Small intestine (tissue), 7 donors: ENCODE data around the gene RIMBP2. TPM values are rescaled to one million over a fixed set of nuclear protein-coding genes. Genes with fewer than 3 reads are reported as not detected.

Experiments used
- DNase-seq, 2 donors: peaks; one replicate each; pipeline versions ENCODE4 v3.0.0 to v3.0.0-alpha.2; 2013
- FAIRE-seq: peaks from 2 replicates; lab custom pipeline; 2012; peaks lifted over from hg19 to GRCh38; lab: Jason Lieb, UNC
- H3K27ac ChIP-seq, 3 donors: one replicate each; pipeline ENCODE4 v1.5.1; 2013; ENCODE audit warnings: low read length in 2 of 3, mild to moderate bottlenecking in 2 of 3, control low read depth in 1 of 3, inconsistent platforms in 1 of 3, low read depth in 1 of 3, moderate library complexity in 1 of 3
- H3K27me3 ChIP-seq, 3 donors: one replicate each; pipeline ENCODE4 v1.6.1; 2013; ENCODE audit warnings: low read length in 3 of 3, inconsistent platforms in 1 of 3; ENCODE audit not compliant: control insufficient read depth in 3 of 3, insufficient read depth in 3 of 3
- H3K36me3 ChIP-seq, 3 donors: one replicate each; pipeline ENCODE4 v1.6.1; 2013; ENCODE audit warnings: low read length in 3 of 3, inconsistent platforms in 1 of 3, low read depth in 1 of 3, mild to moderate bottlenecking in 1 of 3, moderate library complexity in 1 of 3; ENCODE audit not compliant: control insufficient read depth in 3 of 3, insufficient read depth in 2 of 3
- H3K4me1 ChIP-seq, 3 donors: one replicate each; pipeline ENCODE4 v1.6.1; 2013; ENCODE audit warnings: low read length in 2 of 3, inconsistent platforms in 1 of 3, low read depth in 1 of 3, mild to moderate bottlenecking in 1 of 3, moderate library complexity in 1 of 3; ENCODE audit not compliant: control insufficient read depth in 3 of 3, insufficient read depth in 2 of 3
- H3K4me3 ChIP-seq, 3 donors: one replicate each; pipeline ENCODE4 v1.5.1; 2013; ENCODE audit warnings: low read length in 3 of 3, control low read depth in 1 of 3, inconsistent platforms in 1 of 3, low read depth in 1 of 3, mild to moderate bottlenecking in 1 of 3, moderate library complexity in 1 of 3
- H3K9me3 ChIP-seq, 2 donors: one replicate each; pipeline ENCODE4 v1.6.1; 2013; ENCODE audit warnings: low read depth in 1 of 2, low read length in 1 of 2; ENCODE audit not compliant: control insufficient read depth in 2 of 2, insufficient read depth in 1 of 2
- WGBS, 3 donors: extraction: QIAGEN DNeasy Blood & Tissue Kit; methylation state at CpG; one replicate each; pipeline ENCODE4 v1.1.7; 2013; 5-methylcytosine and 5-hydroxymethylcytosine counted together
- polyA plus RNA-seq, 4 donors: library from polyadenylated mRNA; stranded (reverse) in 3 of 4; unstranded in 1 of 4; fragments of 200-250 nt in 3 of 4; fragments of 120-200 nt in 1 of 4; gene quantifications; one replicate each; pipeline versions ENCODE4 v1.2.1 to v1.2.3, GENCODE V29; 2013
- donor health status: healthy with polysubstance abuse.
- donor health status: control.
- donor health status: control.
- donor health status: Bipolar disorder and iron deficiency.
- donor health status: healthy.

Gene RIMBP2
- polyA plus RNA-seq, 4 donors = 0.22 to 12.2 (median 2.3) TPM

GRCh38 chr12:130552483-130552996 is 163.6 kb downstream of the RIMBP2 start:
- Histone ChIP-seq H3K27me3 (peaks cover 0 to 4% (median 0%) of the 10 kb centered on the region in 3 donors), H3K4me1 (peaks cover 0 to 15% (median 6%) of the 10 kb centered on the region in 3 donors), H3K4me3 (no peak overlapping the region), H3K27ac (no peak overlapping the region), H3K36me3 (no peaks in the 10 kb centered on the region), H3K9me3 (no peaks in the 10 kb centered on the region)
- no peak for FAIRE-seq
- peak in 1 of 2 donors; percentile 27 for DNase-seq
- 65 to 75% (median 66%) methylated on average over 7 of the region's 7 CpGs for WGBS, 3 donors

- H3K27ac ChIP-seq = no peak overlapping the region
- WGBS, 3 donors = 71 to 81% (median 73%) methylated on average over 3 of the region's 3 CpGs
- DNase-seq (no peak), FAIRE-seq (no peak)
- no peak overlapping the region for H3K4me3 ChIP-seq
- H3K4me1 ChIP-seq = no peaks in the 10 kb centered on the region
- H3K36me3 ChIP-seq = no peaks in the 10 kb centered on the region
- H3K27me3 ChIP-seq = no peaks in the 10 kb centered on the region
- H3K9me3 ChIP-seq = no peaks in the 10 kb centered on the region
These were observed 166.7 kb downstream of the RIMBP2 start for GRCh38 chr12:130549361-130549760.

- Histone ChIP-seq H3K4me1 (no peaks in the 10 kb centered on the region), H3K9me3 (no peaks in the 10 kb centered on the region), H3K4me3 (no peak overlapping the region), H3K27me3 (no peaks in the 10 kb centered on the region), H3K36me3 (no peaks in the 10 kb centered on the region), H3K27ac (no peak overlapping the region)
- whole genome bisulfite sequencing, 3 donors = 84 to 86% (median 84%) methylated on average over 13 of the region's 13 CpGs
- DNase-seq (no peak), FAIRE-seq (no peak)
These were observed 168.5 kb downstream of the RIMBP2 start for GRCh38 chr12:130547480-130548155.

- no peaks in the 10 kb centered on the region for H3K4me1 ChIP-seq
- no peaks in the 10 kb centered on the region for H3K36me3 ChIP-seq
- FAIRE-seq (no peak), DNase-seq (no peak)
- 83 to 90% (median 88%) methylated on average over 11 of the region's 11 CpGs for WGBS, 3 donors
- no peak overlapping the region for H3K27ac ChIP-seq
- no peaks in the 10 kb centered on the region for H3K9me3 ChIP-seq
- H3K27me3 ChIP-seq = no peaks in the 10 kb centered on the region
- no peak overlapping the region for H3K4me3 ChIP-seq
These were observed 169.6 kb downstream of the RIMBP2 start for GRCh38 chr12:130546494-130546893.

GRCh38 chr12:130545475-130545874 is 170.6 kb downstream of the RIMBP2 start:
- Histone ChIP-seq H3K4me1 (no peaks in the 10 kb centered on the region), H3K4me3 (no peak overlapping the region), H3K27ac (no peak overlapping the region), H3K27me3 (no peaks in the 10 kb centered on the region), H3K9me3 (no peaks in the 10 kb centered on the region), H3K36me3 (no peaks in the 10 kb centered on the region)
- WGBS, 3 donors = 78 to 84% (median 81%) methylated on average over 17 of the region's 17 CpGs
- FAIRE-seq (no peak), DNase-seq (no peak)

- no peak overlapping the region for H3K4me3 ChIP-seq
- no peaks in the 10 kb centered on the region for H3K27me3 ChIP-seq
- 82 to 90% (median 83%) methylated on average over 6 of the region's 6 CpGs for WGBS, 3 donors
- no peaks in the 10 kb centered on the region for H3K9me3 ChIP-seq
- H3K4me1 ChIP-seq = no peaks in the 10 kb centered on the region
- FAIRE-seq = no peak
- no peak for DNase-seq
- H3K27ac ChIP-seq = no peak overlapping the region
- H3K36me3 ChIP-seq = no peaks in the 10 kb centered on the region
These were observed 175.7 kb downstream of the RIMBP2 start for GRCh38 chr12:130540376-130540775.

- Histone ChIP-seq H3K36me3 (no peaks in the 10 kb centered on the region), H3K9me3 (no peaks in the 10 kb centered on the region), H3K27me3 (no peaks in the 10 kb centered on the region), H3K27ac (no peak overlapping the region), H3K4me1 (no peaks in the 10 kb centered on the region), H3K4me3 (no peak overlapping the region)
- no peak for FAIRE-seq
- DNase-seq = no peak
- WGBS, 3 donors = 62 to 69% (median 66%) methylated on average over 17 of the region's 17 CpGs
These were observed 177.6 kb downstream of the RIMBP2 start for GRCh38 chr12:130538343-130539095.

GRCh38 chr12:130537655-130538054 is 178.4 kb downstream of the RIMBP2 start:
- whole genome bisulfite sequencing, 3 donors = 63 to 73% (median 65%) methylated on average over 3 of the region's 3 CpGs
- FAIRE-seq (no peak), DNase-seq (no peak)
- Histone ChIP-seq H3K27ac (no peak overlapping the region), H3K36me3 (no peaks in the 10 kb centered on the region), H3K4me1 (no peaks in the 10 kb centered on the region), H3K4me3 (no peak overlapping the region), H3K9me3 (no peaks in the 10 kb centered on the region), H3K27me3 (no peaks in the 10 kb centered on the region)
